Psoas muscle (tissue), 8 donors: ENCODE results near the gene MAX. TPM values are rescaled to one million over a fixed set of nuclear protein-coding genes. Genes with fewer than 3 reads are reported as not detected.
A peak's percentile ranks its signal among the peaks of the same experiment; 100 is the strongest.

Experiments
- ATAC-seq, 4 donors: fragments of 200-7000 bp; cut with Tn5 transposase; one replicate each; pipeline ENCODE4 v1.9.1; 2020; ENCODE audit warnings: moderate library complexity in 3 of 4, mild to moderate bottlenecking in 2 of 4
- DNase-seq, 2 donors: peaks; one replicate each; pipeline ENCODE4 v3.0.0-alpha.2; 2020
- H3K27ac ChIP-seq: fragments of 200-600 bp; one replicate; pipeline ENCODE4 v1.8.0; 2022
- H3K27me3 ChIP-seq, 3 donors: fragments of 200-600 bp in 1 of 3; one replicate each; pipeline versions ENCODE4 v1.6.1 to v1.8.0; 2013 to 2022; ENCODE audit warnings: low read length in 2 of 3, mild to moderate bottlenecking in 2 of 3, moderate library complexity in 1 of 3; ENCODE audit not compliant: insufficient read depth in 3 of 3
- H3K36me3 ChIP-seq, 2 donors: fragments of 200-600 bp in 1 of 2; one replicate each; pipeline versions ENCODE4 v1.6.1 to v1.8.0; 2013 to 2022; ENCODE audit warnings: low read depth in 1 of 2, mild to moderate bottlenecking in 1 of 2, moderate library complexity in 1 of 2; ENCODE audit not compliant: insufficient read depth in 1 of 2
- H3K4me1 ChIP-seq: fragments of 200-600 bp; one replicate; pipeline ENCODE4 v1.8.0; 2022
- H3K4me3 ChIP-seq: fragments of 200-600 bp; one replicate; pipeline ENCODE4 v1.8.0; 2022; ENCODE audit warnings: mild to moderate bottlenecking
- H3K9me3 ChIP-seq: fragments of 200-600 bp; one replicate; pipeline ENCODE4 v1.8.0; 2022
- WGBS, 3 donors: extraction: QIAGEN DNeasy Blood & Tissue Kit; methylation state at CpG; one replicate each; pipeline versions ENCODE4 v1.1.6 to v1.1.7; 2013; 5-methylcytosine and 5-hydroxymethylcytosine counted together
- intact Hi-C, 2 donors: fragments of 100-400 bp; cut with DNase I; formaldehyde crosslinking; loops; one replicate each; pipeline versions ENCODE4 v1.11.0 to v1.14.2; 2022
- polyA plus RNA-seq, 3 donors: library from polyadenylated mRNA; stranded (reverse); fragments of 200-250 nt; gene quantifications; one replicate each; pipeline ENCODE4 v1.2.3, GENCODE V29; 2013
- total RNA-seq, 4 donors: library from RNA; stranded (reverse); fragmentation: NEBNext Ultra II Directional in 2 of 4; extraction: Animal tissue kit (Norgen Biotek cat#: 25700) in 2 of 4; gene quantifications; one replicate each; pipeline versions ENCODE4 v1.2.1 to v1.2.4, GENCODE V29; 2021 to 2023
- TF ChIP-seq, protein P1 (sequence below): fragments of 200-600 bp; IDR thresholded peaks from one replicate; pipeline ENCODE4 v1.8.0; 2022; ENCODE audit warnings: antibody characterized with exemption
- donor health status: healthy with polysubstance abuse.
- donor health status: DM: no; HTN: no; CAD: no; lungs with moderate emphysema.
- donor health status: Bipolar disorder and iron deficiency.
- donor health status: healthy.
- donor health status: DM: yes; HTN: yes; CAD: no.
- donor health status: DM: no; HTN: no; CAD: no.
- donor health status: DM: no; HTN: no; CAD: no.
- donor health status: DM: yes; HTN: yes; CAD: no.

MAX gene
- total and polyA plus RNA-seq, 7 donors, result 44.5 to 115 (median 50.6) TPM

- ATAC-seq (no peak), DNase-seq (no peak)
- H3K27ac ChIP-seq, result no peak overlapping the region
- H3K4me1 ChIP-seq, result no peaks in the 10 kb centered on the region
- no peaks in the 10 kb centered on the region for H3K36me3 ChIP-seq
- TF ChIP-seq, protein P1, sequence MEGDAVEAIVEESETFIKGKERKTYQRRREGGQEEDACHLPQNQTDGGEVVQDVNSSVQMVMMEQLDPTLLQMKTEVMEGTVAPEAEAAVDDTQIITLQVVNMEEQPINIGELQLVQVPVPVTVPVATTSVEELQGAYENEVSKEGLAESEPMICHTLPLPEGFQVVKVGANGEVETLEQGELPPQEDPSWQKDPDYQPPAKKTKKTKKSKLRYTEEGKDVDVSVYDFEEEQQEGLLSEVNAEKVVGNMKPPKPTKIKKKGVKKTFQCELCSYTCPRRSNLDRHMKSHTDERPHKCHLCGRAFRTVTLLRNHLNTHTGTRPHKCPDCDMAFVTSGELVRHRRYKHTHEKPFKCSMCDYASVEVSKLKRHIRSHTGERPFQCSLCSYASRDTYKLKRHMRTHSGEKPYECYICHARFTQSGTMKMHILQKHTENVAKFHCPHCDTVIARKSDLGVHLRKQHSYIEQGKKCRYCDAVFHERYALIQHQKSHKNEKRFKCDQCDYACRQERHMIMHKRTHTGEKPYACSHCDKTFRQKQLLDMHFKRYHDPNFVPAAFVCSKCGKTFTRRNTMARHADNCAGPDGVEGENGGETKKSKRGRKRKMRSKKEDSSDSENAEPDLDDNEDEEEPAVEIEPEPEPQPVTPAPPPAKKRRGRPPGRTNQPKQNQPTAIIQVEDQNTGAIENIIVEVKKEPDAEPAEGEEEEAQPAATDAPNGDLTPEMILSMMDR, result no peak
- H3K9me3 ChIP-seq, result no peaks in the 10 kb centered on the region
- no peaks in the 10 kb centered on the region for H3K27me3 ChIP-seq
- whole genome bisulfite sequencing, 3 donors, result 73 to 82% (median 73%) methylated on average over 5 of the region's 5 CpGs
- intact Hi-C loops, result no loop called here
- no peak overlapping the region for H3K4me3 ChIP-seq
These were observed 25.8 kb upstream of the MAX start for GRCh38 chr14:65128096-65128495.

GRCh38 chr14:65117769-65118745 lies 15.7 kb upstream of the MAX start:
- ATAC-seq, result peak; percentile 54 to 92 (median 90)
- WGBS, 3 donors, result 47 to 70% (median 49%) methylated on average over 15 of the region's 15 CpGs
- H3K4me3 ChIP-seq, result peak overlapping the region; percentile 6

GRCh38 chr14:65115615-65116014 lies 13.3 kb upstream of the MAX start:
- peaks cover 13% of the 10 kb centered on the region for H3K4me1 ChIP-seq
- H3K36me3 ChIP-seq, result no peaks in the 10 kb centered on the region
- WGBS, 3 donors, result 69 to 73% (median 72%) methylated on average over 9 of the region's 9 CpGs
- no peak overlapping the region for H3K27ac ChIP-seq
- H3K4me3 ChIP-seq, result no peak overlapping the region
- TF ChIP-seq, protein P1, result no peak
- no peak for ATAC-seq
- intact Hi-C loops, result no loop called here
- DNase-seq, result no peak
- no peaks in the 10 kb centered on the region for H3K27me3 ChIP-seq
- H3K9me3 ChIP-seq, result no peaks in the 10 kb centered on the region

More at GRCh38 chr14:65117769-65118745, 15.7 kb upstream of the MAX start:
- DNase-seq, result peak in 1 of 2 donors; percentile 29
- no peaks in the 10 kb centered on the region for H3K27me3 ChIP-seq
- H3K36me3 ChIP-seq, result no peaks in the 10 kb centered on the region
- peak overlapping the region; percentile 60 for H3K27ac ChIP-seq
- intact Hi-C loops, result no loop called here
- peaks cover 13% of the 10 kb centered on the region for H3K4me1 ChIP-seq
- peaks cover 6% of the 10 kb centered on the region for H3K9me3 ChIP-seq
- TF ChIP-seq, protein P1, result no peak

DNA sequence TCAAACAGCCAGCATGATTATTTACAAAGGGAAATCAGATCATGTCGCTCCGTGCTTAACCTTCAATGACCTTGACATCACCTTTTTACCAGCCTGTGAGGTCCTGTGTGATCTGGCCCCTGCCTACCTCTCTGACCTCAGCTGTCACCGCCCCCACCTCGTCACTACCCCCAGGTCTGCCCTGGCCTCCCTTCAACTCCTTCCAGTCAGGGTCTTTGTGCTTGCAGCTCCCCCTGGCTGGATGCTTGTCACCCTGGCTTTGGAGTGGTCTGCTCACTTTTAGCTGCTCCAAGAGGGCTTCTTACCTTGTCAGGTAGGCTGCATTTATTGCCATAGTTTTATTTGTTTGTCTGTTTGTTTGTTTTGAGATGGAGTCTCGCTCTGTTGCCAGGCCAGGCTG lies 8.2 kb upstream of the MAX start:
- H3K36me3 ChIP-seq, result no peaks in the 10 kb centered on the region
- H3K4me3 ChIP-seq, result no peak overlapping the region
- H3K27ac ChIP-seq, result no peak overlapping the region
- H3K27me3 ChIP-seq, result no peaks in the 10 kb centered on the region
- TF ChIP-seq, protein P1, result no peak
- WGBS, 3 donors, result 63 to 69% (median 66%) methylated on average over 5 of the region's 5 CpGs
- no peaks in the 10 kb centered on the region for H3K9me3 ChIP-seq
- no peak for DNase-seq
- no peak for ATAC-seq
- intact Hi-C loops, result no loop called here
- H3K4me1 ChIP-seq, result no peaks in the 10 kb centered on the region
